Activated CD8-positive, alpha-beta memory T cell treated with anti-CD3 and anti-CD28 coated beads, Interleukin-2, amount 50 U/mL, for 24 hours (primary cell): ENCODE results near the gene TRPV4.

ENCODE experiments used
- DNase-seq: peaks from one replicate; pipeline ENCODE4 v3.0.0-alpha.2; 2020; ENCODE audit errors: extremely low read depth

TRPV4 gene

DNA sequence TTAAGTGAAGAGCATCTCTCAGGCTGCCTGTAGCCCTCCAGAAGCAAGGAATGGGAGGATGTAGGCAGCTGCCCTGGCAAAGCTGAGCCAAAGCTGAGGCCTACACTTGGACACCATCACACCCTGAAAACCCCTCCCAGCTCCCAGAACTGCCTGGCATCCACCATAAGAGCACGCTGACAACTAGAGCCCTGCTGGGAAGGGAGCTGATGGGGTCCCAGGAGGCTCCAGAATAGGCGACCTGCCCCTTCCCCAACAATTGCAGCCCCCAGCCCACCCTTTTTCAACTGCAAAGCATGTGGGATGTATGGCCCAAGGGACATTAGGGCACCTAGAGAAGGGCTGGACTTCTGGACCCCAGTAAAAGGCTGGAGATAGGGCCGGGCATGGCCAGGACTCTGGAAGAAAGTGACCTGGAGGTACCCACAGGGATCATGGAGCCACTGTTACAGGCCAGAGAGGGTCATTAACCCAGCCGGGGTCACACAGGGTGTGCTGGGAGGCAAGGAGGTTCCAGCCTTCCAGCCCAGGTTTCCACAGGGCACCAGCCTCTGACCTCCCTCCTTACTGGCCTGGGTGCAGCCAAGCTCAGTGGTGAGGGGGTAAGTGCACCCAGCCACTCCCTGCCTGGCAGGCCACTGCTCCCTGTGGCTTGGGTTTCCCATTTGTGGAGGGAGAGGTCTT, 91.8 kb downstream of the TRPV4 start:
- no peak for DNase-seq

- DNase-seq = no peak
These were observed 92.4 kb downstream of the TRPV4 start for GRCh38 chr12:109740694-109741245.

DNA sequence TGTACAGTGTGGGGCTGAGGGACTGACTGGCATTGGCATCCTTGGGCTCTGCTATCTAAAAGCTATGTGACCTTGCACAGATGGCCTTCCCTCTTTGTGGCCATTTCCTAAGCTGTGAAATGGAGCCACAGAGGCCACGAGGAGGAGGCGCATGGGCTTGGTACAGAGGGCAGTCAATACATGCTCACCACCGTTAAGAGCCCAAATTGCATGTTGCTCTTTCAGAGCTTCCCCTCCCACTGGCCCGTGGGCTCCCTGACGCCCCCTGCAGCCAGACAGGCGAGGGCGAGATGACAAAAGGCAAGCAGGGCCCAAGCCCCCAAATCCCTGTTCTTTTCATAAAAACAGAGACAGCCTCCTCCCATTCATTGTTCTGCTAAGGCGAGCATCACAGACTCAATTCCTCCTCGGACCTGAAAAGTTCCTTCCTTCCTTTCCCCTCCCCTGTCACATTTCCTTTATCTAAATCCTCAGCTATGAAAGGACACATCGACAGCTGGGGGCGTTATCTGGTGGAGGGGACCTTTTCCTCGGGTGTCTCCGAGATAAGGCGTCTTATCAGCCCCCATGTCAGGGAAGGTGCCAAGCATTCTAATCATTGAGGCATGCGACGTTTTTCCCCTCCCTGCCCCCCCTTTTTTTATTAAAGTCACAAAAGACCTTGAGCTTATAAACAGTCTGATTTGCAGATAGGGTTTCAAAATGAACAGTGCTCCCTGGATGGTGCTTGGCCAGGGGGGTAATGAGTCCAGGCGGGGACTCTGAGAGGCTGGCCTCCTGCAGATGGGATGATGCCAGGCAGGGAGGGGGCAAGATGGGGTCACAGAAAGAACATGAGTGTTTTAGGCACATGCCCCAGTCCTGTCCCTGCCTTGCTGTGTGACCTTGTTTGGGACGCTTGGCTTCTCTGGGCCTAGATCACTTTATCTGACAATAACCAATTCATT, 93.2 kb downstream of the TRPV4 start:
- DNase-seq = no peak

GRCh38 chr12:109738878-109739665, 94.1 kb downstream of the TRPV4 start:
- no peak for DNase-seq

GRCh38 chr12:109738209-109738608, 95.0 kb downstream of the TRPV4 start:
- DNase-seq = no peak

- no peak for DNase-seq
These were observed 95.6 kb downstream of the TRPV4 start for GRCh38 chr12:109737631-109738030.

DNA sequence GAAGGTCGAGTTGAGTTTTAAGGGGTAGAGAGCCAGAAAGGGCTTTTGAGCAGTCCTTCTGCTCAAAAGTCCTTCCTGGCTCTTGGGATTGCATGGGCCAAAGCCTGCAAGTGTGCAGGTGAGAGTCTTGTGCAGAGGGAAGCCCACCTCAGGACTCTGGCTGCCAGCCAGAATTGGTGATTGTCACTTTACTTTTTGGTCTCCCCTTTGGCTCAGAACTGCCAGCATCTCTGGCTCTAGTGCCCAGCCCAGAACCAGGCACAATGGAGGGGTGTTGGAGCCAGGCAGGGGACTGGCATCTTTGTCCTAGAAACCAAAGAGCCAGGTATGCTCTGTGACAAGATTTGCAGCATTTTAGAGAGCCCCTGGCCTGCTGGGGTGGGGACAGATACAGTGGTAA, 96.1 kb downstream of the TRPV4 start:
- no peak for DNase-seq

DNA sequence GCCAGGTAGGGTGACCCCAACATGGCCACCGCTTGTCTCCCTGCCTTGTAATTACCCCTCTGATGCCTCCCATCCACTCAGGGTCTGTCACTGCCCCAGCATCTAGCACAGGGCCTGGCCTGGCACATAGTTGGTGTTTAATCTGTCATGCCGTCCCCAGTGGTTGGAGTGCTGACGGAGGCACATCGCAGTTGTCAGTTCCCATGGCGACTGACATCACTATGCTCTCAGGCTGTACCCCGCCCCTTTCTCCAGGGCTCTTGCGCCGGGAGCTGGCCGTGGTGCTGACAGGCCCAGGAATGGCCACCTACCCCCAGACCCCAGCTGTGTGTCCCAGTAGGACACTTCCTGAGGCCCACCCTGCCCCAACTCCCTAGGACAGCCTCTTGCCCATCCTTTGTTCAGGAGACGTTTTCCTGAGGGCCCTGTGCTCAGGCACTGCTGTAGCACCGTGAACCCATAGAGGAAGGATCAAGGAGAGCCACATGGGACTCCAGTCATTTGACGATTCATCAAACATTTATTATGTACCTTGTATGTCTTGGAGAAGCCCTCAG, 96.6 kb downstream of the TRPV4 start:
- no peak for DNase-seq

DNA sequence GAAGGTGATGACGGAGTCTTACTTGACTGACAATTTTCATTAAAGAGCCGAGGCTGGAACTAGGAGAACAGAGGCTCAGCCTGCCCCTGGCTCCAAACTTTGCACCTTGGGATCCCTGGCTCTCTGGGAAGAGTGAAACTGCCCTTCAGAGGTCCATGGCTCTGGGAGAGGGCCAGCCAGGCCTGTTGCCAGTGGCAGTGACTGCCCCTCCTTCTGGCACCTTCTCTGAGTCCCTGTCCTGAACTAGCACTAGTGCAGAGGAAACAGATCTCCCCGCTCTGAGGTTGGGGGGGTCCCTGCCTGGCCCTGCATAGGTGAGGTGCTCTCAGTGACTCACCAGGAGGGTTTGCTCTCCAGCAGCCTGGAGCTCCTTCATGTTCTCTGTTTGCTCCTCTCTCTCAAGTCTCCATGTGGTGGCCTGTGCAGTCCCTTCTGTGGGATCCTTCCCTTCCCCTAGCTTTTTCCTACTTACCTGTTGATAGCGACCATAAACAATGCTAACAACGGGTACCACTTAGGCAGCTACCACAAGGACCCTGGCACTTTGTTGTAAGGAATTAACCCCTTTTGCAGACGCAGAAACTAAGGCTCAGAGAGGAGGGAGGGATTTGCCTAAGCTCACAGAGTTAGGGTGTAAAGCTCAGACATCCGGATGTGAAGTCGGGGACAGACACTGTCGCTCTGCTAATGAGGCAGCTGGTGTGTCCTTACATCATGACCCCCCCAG, 97.2 kb downstream of the TRPV4 start:
- DNase-seq = no peak

GRCh38 chr12:109735051-109735521, 98.1 kb downstream of the TRPV4 start:
- no peak for DNase-seq

DNA sequence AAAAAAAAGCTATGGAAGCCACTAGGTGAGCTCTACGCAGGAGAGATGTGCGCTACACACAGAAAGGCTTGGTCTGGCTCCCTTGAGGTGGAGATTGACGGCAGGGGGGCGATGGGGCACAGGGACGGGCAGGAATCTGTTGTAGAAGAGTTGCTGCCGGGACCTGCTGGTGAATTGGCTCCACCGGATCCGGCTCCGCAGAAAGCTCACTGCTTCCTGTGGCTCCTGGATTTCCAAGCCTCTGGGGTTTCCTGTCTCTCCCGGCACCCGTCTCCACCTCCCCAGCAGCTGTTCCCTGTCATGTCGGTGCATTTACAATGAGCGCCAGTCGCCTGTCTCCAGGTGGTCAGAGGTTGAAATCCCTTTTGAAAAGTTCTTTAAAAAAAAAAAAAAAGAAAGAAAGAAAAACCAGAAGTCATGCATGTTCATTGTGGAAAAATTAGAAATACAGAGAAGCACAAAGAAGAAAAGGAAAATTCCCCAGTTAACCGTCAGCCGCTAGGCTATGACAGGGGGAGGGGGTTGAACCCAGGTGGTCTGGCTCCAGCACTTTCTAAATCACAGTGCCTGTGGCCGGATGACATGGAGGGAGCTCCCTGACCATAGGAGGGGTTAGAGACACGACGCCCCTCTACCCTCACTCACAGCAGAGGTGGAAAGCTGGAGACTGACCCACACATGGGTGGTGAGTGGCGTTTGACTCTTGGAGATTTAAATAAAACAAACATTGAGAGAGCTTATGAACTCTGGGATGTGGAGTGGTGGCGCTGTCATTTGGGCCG, 98.8 kb downstream of the TRPV4 start:
- no peak for DNase-seq
